ENCODE measurements around the gene EHBP1L1. TPM values are rescaled to one million over a fixed set of nuclear protein-coding genes. Genes with fewer than 3 reads are reported as not detected.

Gene EHBP1L1
- 4.7 and 5.1 TPM in 2 replicates for total RNA-seq (ENCODE audit: low replicate concordance)

GRCh38 chr11:65575568-65576231 lies at the start of gene EHBP1L1:
Gene EHBP1L1, plus strand, starts transcription at chr11:65576053. Its CDS starts 250 bp downstream, at chr11:65576303.
- peaks cover 53% of the 10 kb centered on the region for H4K20me1 ChIP-seq (ENCODE audit: low read depth)
- H3K36me3 ChIP-seq, result no peaks in the 10 kb centered on the region
- peaks cover 19% of the 10 kb centered on the region for H3K79me2 ChIP-seq (ENCODE audit: low read depth)
- peak within 1 kb of the TSS; percentile 83 for H3K4me2 ChIP-seq
- peaks cover 10% of the 10 kb centered on the region for H3K36me3 Mint-ChIP-seq
- peaks cover 46% of the 10 kb centered on the region for H3K4me1 Mint-ChIP-seq
- TF ChIP-seq EZH2phosphoT487 (IDR thresholded peaks at IDR 0.05), result no peak
- TF ChIP-seq, protein P1, sequence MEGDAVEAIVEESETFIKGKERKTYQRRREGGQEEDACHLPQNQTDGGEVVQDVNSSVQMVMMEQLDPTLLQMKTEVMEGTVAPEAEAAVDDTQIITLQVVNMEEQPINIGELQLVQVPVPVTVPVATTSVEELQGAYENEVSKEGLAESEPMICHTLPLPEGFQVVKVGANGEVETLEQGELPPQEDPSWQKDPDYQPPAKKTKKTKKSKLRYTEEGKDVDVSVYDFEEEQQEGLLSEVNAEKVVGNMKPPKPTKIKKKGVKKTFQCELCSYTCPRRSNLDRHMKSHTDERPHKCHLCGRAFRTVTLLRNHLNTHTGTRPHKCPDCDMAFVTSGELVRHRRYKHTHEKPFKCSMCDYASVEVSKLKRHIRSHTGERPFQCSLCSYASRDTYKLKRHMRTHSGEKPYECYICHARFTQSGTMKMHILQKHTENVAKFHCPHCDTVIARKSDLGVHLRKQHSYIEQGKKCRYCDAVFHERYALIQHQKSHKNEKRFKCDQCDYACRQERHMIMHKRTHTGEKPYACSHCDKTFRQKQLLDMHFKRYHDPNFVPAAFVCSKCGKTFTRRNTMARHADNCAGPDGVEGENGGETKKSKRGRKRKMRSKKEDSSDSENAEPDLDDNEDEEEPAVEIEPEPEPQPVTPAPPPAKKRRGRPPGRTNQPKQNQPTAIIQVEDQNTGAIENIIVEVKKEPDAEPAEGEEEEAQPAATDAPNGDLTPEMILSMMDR (IDR thresholded peaks at IDR 0.05), result no peak
- peak; percentile 80 for TF ChIP-seq EZH2 (IDR thresholded peaks at IDR 0.05)
- peaks cover 21% of the 10 kb centered on the region for H3K4me1 ChIP-seq
- peaks cover 28% of the 10 kb centered on the region for H3K27me3 Mint-ChIP-seq (ENCODE audit: insufficient read depth, low read depth)
- peaks cover 50% of the 10 kb centered on the region for H3F3A ChIP-seq (ENCODE audit: low read depth)
- peak within 1 kb of the TSS; percentile 50 for H3K4me3 ChIP-seq
- H3K27ac ChIP-seq, result no peak within 1 kb of the TSS
- H2AFZ ChIP-seq (replicated peaks), result peak within 1 kb of the TSS; percentile 68
- peaks cover 53% of the 10 kb centered on the region for H3K27me3 ChIP-seq
- peak within 1 kb of the TSS; percentile 79 for H3K4me3 Mint-ChIP-seq
- no peaks in the 10 kb centered on the region for H3K9me3 ChIP-seq (ENCODE audit: low read depth)
- H3K27ac Mint-ChIP-seq, result peak within 1 kb of the TSS; percentile 83
- peak; percentile 77 for DNase-seq (ENCODE audit: low spot score)
- H3K9me3 Mint-ChIP-seq, result no peaks in the 10 kb centered on the region
- H3K9ac ChIP-seq, result no peak within 1 kb of the TSS

- Mint-ChIP-seq H3K4me1 (peaks cover 38% of the 10 kb centered on the region), H3K27ac (no peak overlapping the region), H3K9me3 (no peaks in the 10 kb centered on the region), H3K4me3 (peak overlapping the region; percentile 87), H3K36me3 (peaks cover 18% of the 10 kb centered on the region), H3K27me3 (ENCODE audit: insufficient read depth, low read depth) (peaks cover 3% of the 10 kb centered on the region)
- no peaks in the 10 kb centered on the region for H3K36me3 ChIP-seq
- H3K4me1 ChIP-seq, result peaks cover 16% of the 10 kb centered on the region
- H3K27me3 ChIP-seq, result no peaks in the 10 kb centered on the region
- H3F3A ChIP-seq (ENCODE audit: low read depth), result peaks cover 12% of the 10 kb centered on the region
- H3K79me2 ChIP-seq (ENCODE audit: low read depth), result peaks cover 15% of the 10 kb centered on the region
- DNase-seq (ENCODE audit: low spot score), result no peak
- TF ChIP-seq EZH2phosphoT487 (IDR thresholded peaks at IDR 0.05) (no peak), EZH2 (IDR thresholded peaks at IDR 0.05) (no peak)
- TF ChIP-seq, protein P1 (IDR thresholded peaks at IDR 0.05), result no peak
- no peak overlapping the region for H3K4me2 ChIP-seq
- H3K9ac ChIP-seq, result no peak overlapping the region
- H3K9me3 ChIP-seq (ENCODE audit: low read depth), result no peaks in the 10 kb centered on the region
- no peak overlapping the region for H2AFZ ChIP-seq (replicated peaks)
- H3K4me3 ChIP-seq, result no peak overlapping the region
- H3K27ac ChIP-seq, result no peak overlapping the region
- peaks cover 51% of the 10 kb centered on the region for H4K20me1 ChIP-seq (ENCODE audit: low read depth)
Measured at GRCh38 chr11:65526744-65527143, 49.1 kb upstream of the EHBP1L1 start.

GRCh38 chr11:65528819-65529350 lies 47.0 kb upstream of the EHBP1L1 start:
- H3K9me3 ChIP-seq (ENCODE audit: low read depth), result no peaks in the 10 kb centered on the region
- H3K4me2 ChIP-seq, result no peak overlapping the region
- H3F3A ChIP-seq (ENCODE audit: low read depth), result peaks cover 11% of the 10 kb centered on the region
- no peak overlapping the region for H2AFZ ChIP-seq (replicated peaks)
- no peaks in the 10 kb centered on the region for H3K27me3 ChIP-seq
- TF ChIP-seq, protein P1 (IDR thresholded peaks at IDR 0.05), result no peak
- TF ChIP-seq EZH2 (IDR thresholded peaks at IDR 0.05), result no peak
- TF ChIP-seq EZH2phosphoT487 (IDR thresholded peaks at IDR 0.05), result no peak
- no peak overlapping the region for H3K4me3 ChIP-seq
- H3K79me2 ChIP-seq (ENCODE audit: low read depth), result peaks cover 15% of the 10 kb centered on the region
- H3K27ac ChIP-seq, result no peak overlapping the region
- no peak overlapping the region for H3K9ac ChIP-seq
- H3K36me3 ChIP-seq, result no peaks in the 10 kb centered on the region
- peak overlapping the region; percentile 49 for H3K4me3 Mint-ChIP-seq
- H3K27ac Mint-ChIP-seq, result no peak overlapping the region
- H3K27me3 Mint-ChIP-seq (ENCODE audit: insufficient read depth, low read depth), result no peaks in the 10 kb centered on the region
- H3K36me3 Mint-ChIP-seq, result peaks cover 21% of the 10 kb centered on the region
- peaks cover 17% of the 10 kb centered on the region for H3K4me1 Mint-ChIP-seq
- peaks cover 49% of the 10 kb centered on the region for H4K20me1 ChIP-seq (ENCODE audit: low read depth)
- peaks cover 12% of the 10 kb centered on the region for H3K4me1 ChIP-seq
- DNase-seq (ENCODE audit: low spot score), result no peak
- H3K9me3 Mint-ChIP-seq, result no peaks in the 10 kb centered on the region

Data from neural progenitor cell (in vitro differentiated cells).